Activated T-cell treated with anti-CD3 and anti-CD28 coated beads, Interleukin-2, amount 50 U/mL, for 24 hours (primary cell): ENCODE measurements around the gene FAM13A.

Experiments
- DNase-seq: peaks from one replicate; pipeline ENCODE4 v3.0.0-alpha.2; 2020
- H3K27ac Mint-ChIP-seq: 2 replicates; pipeline ENCODE4 v1.8.0; 2020; ENCODE audit warnings: mild to moderate bottlenecking, mixed read lengths
- H3K27me3 Mint-ChIP-seq: 2 replicates; pipeline ENCODE4 v1.8.0; 2020; ENCODE audit warnings: mixed read lengths
- H3K36me3 Mint-ChIP-seq: 2 replicates; pipeline ENCODE4 v1.8.0; 2020; ENCODE audit warnings: low read depth, mixed read lengths
- H3K4me1 Mint-ChIP-seq: 2 replicates; pipeline ENCODE4 v1.8.0; 2020; ENCODE audit warnings: low read depth, mixed read lengths
- H3K4me3 Mint-ChIP-seq: 2 replicates; pipeline ENCODE4 v1.8.0; 2020; ENCODE audit warnings: mild to moderate bottlenecking, moderate library complexity, mixed read lengths
- H3K9me3 Mint-ChIP-seq: 2 replicates; pipeline ENCODE4 v1.8.0; 2020; ENCODE audit warnings: mixed read lengths

FAM13A gene

GRCh38 chr4:88697588-88698329 is 359.2 kb downstream of the FAM13A start, which contains the start of gene NAP1L5:
TSS of gene NAP1L5 (minus strand) at chr4:88697829. CDS start at chr4:88697754, 75 bp downstream.
- H3K27me3 Mint-ChIP-seq, result no peaks in the 10 kb centered on the region
- peak within 1 kb of the TSS; percentile 83 for H3K4me3 Mint-ChIP-seq
- peaks cover 34% of the 10 kb centered on the region for H3K36me3 Mint-ChIP-seq
- H3K27ac Mint-ChIP-seq, result peak within 1 kb of the TSS; percentile 85
- peak; percentile 78 for DNase-seq
- peaks cover 15% of the 10 kb centered on the region for H3K4me1 Mint-ChIP-seq
- H3K9me3 Mint-ChIP-seq, result no peaks in the 10 kb centered on the region

GRCh38 chr4:88697141-88697540 is 359.8 kb downstream of the FAM13A start:
- H3K36me3 Mint-ChIP-seq, result peaks cover 34% of the 10 kb centered on the region
- no peaks in the 10 kb centered on the region for H3K27me3 Mint-ChIP-seq
- no peaks in the 10 kb centered on the region for H3K9me3 Mint-ChIP-seq
- peak; percentile 38 for DNase-seq
- peak overlapping the region; percentile 85 for H3K27ac Mint-ChIP-seq
- H3K4me1 Mint-ChIP-seq, result peaks cover 15% of the 10 kb centered on the region
- H3K4me3 Mint-ChIP-seq, result peak overlapping the region; percentile 83

GRCh38 chr4:88696630-88697029 is 360.4 kb downstream of the FAM13A start:
- Mint-ChIP-seq H3K27ac (peak overlapping the region; percentile 85), H3K36me3 (peaks cover 34% of the 10 kb centered on the region), H3K4me3 (peak overlapping the region; percentile 83), H3K4me1 (peaks cover 15% of the 10 kb centered on the region), H3K27me3 (no peaks in the 10 kb centered on the region), H3K9me3 (no peaks in the 10 kb centered on the region)
- DNase-seq, result no peak

GRCh38 chr4:88693792-88694191 is 363.2 kb downstream of the FAM13A start:
- no peak for DNase-seq
- Mint-ChIP-seq H3K9me3 (no peaks in the 10 kb centered on the region), H3K27me3 (no peaks in the 10 kb centered on the region), H3K27ac (no peak overlapping the region), H3K4me1 (peaks cover 19% of the 10 kb centered on the region), H3K4me3 (no peak overlapping the region), H3K36me3 (peaks cover 51% of the 10 kb centered on the region)

GRCh38 chr4:88690355-88690754 is 366.6 kb downstream of the FAM13A start:
- peaks cover 7% of the 10 kb centered on the region for H3K4me1 Mint-ChIP-seq
- H3K4me3 Mint-ChIP-seq, result no peak overlapping the region
- no peak for DNase-seq
- H3K36me3 Mint-ChIP-seq, result peaks cover 58% of the 10 kb centered on the region
- H3K27me3 Mint-ChIP-seq, result no peaks in the 10 kb centered on the region
- H3K27ac Mint-ChIP-seq, result peak overlapping the region; percentile 23
- no peaks in the 10 kb centered on the region for H3K9me3 Mint-ChIP-seq

GRCh38 chr4:88681209-88681608 is 375.8 kb downstream of the FAM13A start:
- DNase-seq, result no peak
- Mint-ChIP-seq H3K9me3 (no peaks in the 10 kb centered on the region), H3K4me1 (peaks cover 4% of the 10 kb centered on the region), H3K36me3 (peaks cover 77% of the 10 kb centered on the region), H3K4me3 (no peak overlapping the region), H3K27me3 (no peaks in the 10 kb centered on the region), H3K27ac (no peak overlapping the region)
